Activated naive CD8-positive, alpha-beta T cell treated with anti-CD3 and anti-CD28 coated beads, Interleukin-2, amount 50 U/mL, for 24 hours (primary cell): Measurements from ENCODE around the gene ORAI1.
"Not testable (repeated sequence)": the region's sequence is repeated elsewhere in the genome, so short reads cannot be mapped to it uniquely, and the experiment has no call there.

ENCODE experiments used
- ATAC-seq: fragments of 150-1000 bp; cut with Tn5 transposase; one replicate; pipeline ENCODE4 v1.10.0; 2021
- DNase-seq: peaks from one replicate; pipeline ENCODE4 v3.0.0; 2021
- H3K27ac Mint-ChIP-seq: one replicate; pipeline ENCODE4 v1.8.0; 2021; ENCODE audit warnings: mild to moderate bottlenecking, mixed read lengths
- H3K27me3 Mint-ChIP-seq: one replicate; pipeline ENCODE4 v1.8.0; 2021; ENCODE audit warnings: mixed read lengths
- H3K36me3 Mint-ChIP-seq: one replicate; pipeline ENCODE4 v1.8.0; 2021; ENCODE audit warnings: low read depth, mixed read lengths
- H3K4me1 Mint-ChIP-seq: one replicate; pipeline ENCODE4 v1.8.0; 2021; ENCODE audit warnings: mixed read lengths
- H3K4me3 Mint-ChIP-seq: one replicate; pipeline ENCODE4 v1.8.0; 2021; ENCODE audit warnings: mild to moderate bottlenecking, moderate library complexity, mixed read lengths
- H3K9me3 Mint-ChIP-seq: one replicate; pipeline ENCODE4 v1.8.0; 2021; ENCODE audit warnings: mixed read lengths

Gene ORAI1

GRCh38 chr12:121626087-121626852, at the start of gene ORAI1:
TSS of gene ORAI1 (plus strand) at chr12:121626530.
- H3K27ac Mint-ChIP-seq: peak within 1 kb of the TSS; percentile 99
- no peaks in the 10 kb centered on the region for H3K27me3 Mint-ChIP-seq

GRCh38 chr12:121576851-121577391, 49.4 kb upstream of the ORAI1 start:
- Mint-ChIP-seq H3K36me3 (peaks cover 6% of the 10 kb centered on the region), H3K4me1 (peaks cover 24% of the 10 kb centered on the region), H3K27me3 (no peaks in the 10 kb centered on the region), H3K27ac (no peak overlapping the region), H3K9me3 (no peaks in the 10 kb centered on the region), H3K4me3 (no peak overlapping the region)
- DNase-seq (no peak), ATAC-seq (no peak)

More at GRCh38 chr12:121626087-121626852, at the start of gene ORAI1:
- ATAC-seq (peak; percentile 35), DNase-seq (peak; percentile 98)
- H3K4me3 Mint-ChIP-seq: peak within 1 kb of the TSS; percentile 91
- H3K4me1 Mint-ChIP-seq: peaks cover 52% of the 10 kb centered on the region
- H3K9me3 Mint-ChIP-seq: no peaks in the 10 kb centered on the region
- H3K36me3 Mint-ChIP-seq: peaks cover 26% of the 10 kb centered on the region

GRCh38 chr12:121577443-121578180, 48.7 kb upstream of the ORAI1 start:
- Mint-ChIP-seq H3K36me3 (peaks cover 3% of the 10 kb centered on the region), H3K4me3 (peak overlapping the region; percentile 42), H3K9me3 (no peaks in the 10 kb centered on the region), H3K27me3 (no peaks in the 10 kb centered on the region), H3K27ac (no peak overlapping the region), H3K4me1 (peaks cover 29% of the 10 kb centered on the region)
- DNase-seq (no peak), ATAC-seq (no peak)

GRCh38 chr12:121578230-121579189, 47.8 kb upstream of the ORAI1 start:
- H3K27ac Mint-ChIP-seq: peak overlapping the region; percentile 42
- DNase-seq (peak; percentile 33), ATAC-seq (no peak)
- peaks cover 3% of the 10 kb centered on the region for H3K36me3 Mint-ChIP-seq
- H3K4me1 Mint-ChIP-seq: peaks cover 31% of the 10 kb centered on the region
- no peaks in the 10 kb centered on the region for H3K9me3 Mint-ChIP-seq
- H3K27me3 Mint-ChIP-seq: no peaks in the 10 kb centered on the region
- H3K4me3 Mint-ChIP-seq: peak overlapping the region; percentile 74

GRCh38 chr12:121579190-121579791, 47.0 kb upstream of the ORAI1 start:
- Mint-ChIP-seq H3K27ac (no peak overlapping the region), H3K4me1 (peaks cover 31% of the 10 kb centered on the region), H3K9me3 (no peaks in the 10 kb centered on the region), H3K4me3 (peak overlapping the region; percentile 86), H3K36me3 (no peaks in the 10 kb centered on the region), H3K27me3 (no peaks in the 10 kb centered on the region)
- ATAC-seq (peak; percentile 8), DNase-seq (peak; percentile 51)

- H3K4me1 Mint-ChIP-seq: peaks cover 31% of the 10 kb centered on the region
- no peaks in the 10 kb centered on the region for H3K36me3 Mint-ChIP-seq
- H3K4me3 Mint-ChIP-seq: peak overlapping the region; percentile 86
- no peaks in the 10 kb centered on the region for H3K9me3 Mint-ChIP-seq
- peak overlapping the region; percentile 89 for H3K27ac Mint-ChIP-seq
- ATAC-seq (peak; percentile 61), DNase-seq (peak; percentile 76)
- H3K27me3 Mint-ChIP-seq: no peaks in the 10 kb centered on the region
Measured at GRCh38 chr12:121579981-121580868, 46.1 kb upstream of the ORAI1 start.

GRCh38 chr12:121580959-121581685, 45.2 kb upstream of the ORAI1 start, which contains the start of gene KDM2B:
TSS of gene KDM2B (minus strand) at chr12:121581023. CDS start at chr12:121580911, 112 bp downstream.
- H3K36me3 Mint-ChIP-seq: no peaks in the 10 kb centered on the region
- peak within 1 kb of the TSS; percentile 86 for H3K4me3 Mint-ChIP-seq
- DNase-seq (no peak), ATAC-seq (no peak)
- peak within 1 kb of the TSS; percentile 89 for H3K27ac Mint-ChIP-seq
- H3K4me1 Mint-ChIP-seq: peaks cover 31% of the 10 kb centered on the region
- no peaks in the 10 kb centered on the region for H3K9me3 Mint-ChIP-seq
- no peaks in the 10 kb centered on the region for H3K27me3 Mint-ChIP-seq

GRCh38 chr12:121581686-121582429, 44.5 kb upstream of the ORAI1 start:
- DNase-seq: no peak
- ATAC-seq: no peak
- peaks cover 31% of the 10 kb centered on the region for H3K4me1 Mint-ChIP-seq
- peak overlapping the region; percentile 48 for H3K27ac Mint-ChIP-seq
- H3K4me3 Mint-ChIP-seq: peak overlapping the region; percentile 86
- H3K36me3 Mint-ChIP-seq: no peaks in the 10 kb centered on the region
- no peaks in the 10 kb centered on the region for H3K27me3 Mint-ChIP-seq
- no peaks in the 10 kb centered on the region for H3K9me3 Mint-ChIP-seq

- no peak overlapping the region for H3K27ac Mint-ChIP-seq
- DNase-seq: no peak
- peak overlapping the region; percentile 86 for H3K4me3 Mint-ChIP-seq
- peaks cover 27% of the 10 kb centered on the region for H3K4me1 Mint-ChIP-seq
- no peaks in the 10 kb centered on the region for H3K36me3 Mint-ChIP-seq
- no peaks in the 10 kb centered on the region for H3K9me3 Mint-ChIP-seq
- no peaks in the 10 kb centered on the region for H3K27me3 Mint-ChIP-seq
- ATAC-seq: no peak
Measured at GRCh38 chr12:121582583-121583333, 43.6 kb upstream of the ORAI1 start.

- peaks cover 27% of the 10 kb centered on the region for H3K4me1 Mint-ChIP-seq
Measured at GRCh38 chr12:121583334-121583661, 43.0 kb upstream of the ORAI1 start.

GRCh38 chr12:121584885-121585284, 41.4 kb upstream of the ORAI1 start:
- H3K9me3 Mint-ChIP-seq, ATAC-seq, H3K4me3 Mint-ChIP-seq, H3K36me3 Mint-ChIP-seq, DNase-seq, H3K27ac Mint-ChIP-seq, H3K27me3 Mint-ChIP-seq: not testable (repeated sequence)
- H3K4me1 Mint-ChIP-seq: peaks cover 27% of the 10 kb centered on the region

More at GRCh38 chr12:121583334-121583661, 43.0 kb upstream of the ORAI1 start:
- H3K27ac Mint-ChIP-seq, H3K9me3 Mint-ChIP-seq, DNase-seq, H3K27me3 Mint-ChIP-seq, H3K4me3 Mint-ChIP-seq, H3K36me3 Mint-ChIP-seq, ATAC-seq: not testable (repeated sequence)
